OCI-LY7 (cell line): ENCODE results near the gene C1QL2.

ENCODE experiments used
- EZH2phosphoT487 ChIP-seq: fragments of 200-600 bp; sonication (generic); IDR thresholded peaks from 2 replicates; pipeline ENCODE4 v1.6.1; 2018; ENCODE audit warnings: low read depth, borderline replicate concordance, mild to moderate bottlenecking, mixed run types, antibody characterized with exemption, low read length, moderate library complexity, mixed read lengths
- TF ChIP-seq, protein P1 (sequence below): fragments of 200-600 bp; sonication (generic); conservative IDR thresholded peaks from 2 replicates; pipeline ENCODE4 v1.5.1; 2014; ENCODE audit warnings: mild to moderate bottlenecking, antibody characterized with exemption, low read length, moderate library complexity, mixed read lengths

- TF ChIP-seq, protein P1, sequence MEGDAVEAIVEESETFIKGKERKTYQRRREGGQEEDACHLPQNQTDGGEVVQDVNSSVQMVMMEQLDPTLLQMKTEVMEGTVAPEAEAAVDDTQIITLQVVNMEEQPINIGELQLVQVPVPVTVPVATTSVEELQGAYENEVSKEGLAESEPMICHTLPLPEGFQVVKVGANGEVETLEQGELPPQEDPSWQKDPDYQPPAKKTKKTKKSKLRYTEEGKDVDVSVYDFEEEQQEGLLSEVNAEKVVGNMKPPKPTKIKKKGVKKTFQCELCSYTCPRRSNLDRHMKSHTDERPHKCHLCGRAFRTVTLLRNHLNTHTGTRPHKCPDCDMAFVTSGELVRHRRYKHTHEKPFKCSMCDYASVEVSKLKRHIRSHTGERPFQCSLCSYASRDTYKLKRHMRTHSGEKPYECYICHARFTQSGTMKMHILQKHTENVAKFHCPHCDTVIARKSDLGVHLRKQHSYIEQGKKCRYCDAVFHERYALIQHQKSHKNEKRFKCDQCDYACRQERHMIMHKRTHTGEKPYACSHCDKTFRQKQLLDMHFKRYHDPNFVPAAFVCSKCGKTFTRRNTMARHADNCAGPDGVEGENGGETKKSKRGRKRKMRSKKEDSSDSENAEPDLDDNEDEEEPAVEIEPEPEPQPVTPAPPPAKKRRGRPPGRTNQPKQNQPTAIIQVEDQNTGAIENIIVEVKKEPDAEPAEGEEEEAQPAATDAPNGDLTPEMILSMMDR: no peak
- TF ChIP-seq EZH2phosphoT487: no peak
Observed at GRCh38 chr2:119206201-119206600, 47.6 kb upstream of the C1QL2 start.
